ENCODE results near the gene HOMEZ. TPM values are rescaled to one million over a fixed set of nuclear protein-coding genes. Genes with fewer than 3 reads are reported as not detected.

Gene HOMEZ
- total and polyA plus RNA-seq, 2 of the 8 experiments (the other 6 are each of a cell fraction or from before 2014, with no cell fraction given): 9.1 to 15.9 TPM

DNA sequence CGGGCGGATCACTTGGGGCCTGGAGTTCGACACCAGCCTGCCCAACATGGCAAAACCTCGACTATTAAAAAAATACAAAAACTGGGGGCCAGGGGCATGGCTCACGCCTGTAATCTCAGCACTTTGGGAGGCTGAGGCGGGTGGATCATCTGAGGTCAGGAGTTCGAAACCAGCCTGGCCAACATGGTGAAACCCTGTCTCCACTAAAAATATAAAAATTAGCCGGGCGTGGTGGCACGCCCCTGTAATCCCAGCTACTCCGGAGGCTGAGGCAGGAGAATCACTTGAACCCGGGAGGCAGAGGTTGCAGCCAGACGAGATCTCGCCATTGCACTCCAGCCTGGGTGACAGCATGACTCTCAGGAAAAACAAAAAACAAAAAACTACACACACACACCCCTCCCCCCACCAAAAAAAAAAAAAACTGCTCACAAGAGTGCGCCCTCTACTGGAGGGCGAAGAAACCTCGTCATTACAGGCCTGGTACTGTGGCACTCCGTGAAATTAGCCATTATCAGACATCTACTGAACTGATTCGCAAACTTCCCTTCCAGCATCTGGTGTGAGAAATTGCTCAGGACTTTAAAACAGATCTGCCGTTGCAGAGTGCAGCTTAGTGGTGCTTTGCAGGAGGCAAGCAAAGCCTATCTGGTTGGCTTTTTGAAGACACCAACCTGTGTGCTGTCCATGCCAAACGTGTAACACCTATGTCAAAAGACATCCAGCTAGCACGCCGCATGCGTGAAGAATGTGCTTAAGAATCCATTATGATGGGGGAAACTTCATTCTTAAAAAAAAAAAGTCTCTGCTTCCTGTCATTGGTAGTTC lies 9.0 kb upstream of the HOMEZ start:
- H3K18ac ChIP-seq (ENCODE audit: extremely low read depth, low read length): no peak overlapping the region
- no peak overlapping the region for H2BK12ac ChIP-seq (ENCODE audit: low read depth, low read length)
- H4K5ac ChIP-seq (ENCODE audit: insufficient read length, low read depth, low read length): no peak overlapping the region
- CTCF ChIA-PET (ENCODE audit: partially characterized antibody): interaction anchor here (0.6 to 7.2 kb wide), 40 partner anchors 8 to 267 kb away, joined by 3 to 42 read pairs (median 4); partner anchors contain the start of genes ACIN1, BCL2L2, C14orf119 and CMTM5
- H3K36me3 ChIP-seq (ENCODE audit: control insufficient read depth in 2 of 4, insufficient read depth in 4 of 4, low read length in 3 of 4): no peaks in the 10 kb centered on the region
- no peak overlapping the region for H3K56ac ChIP-seq (replicated peaks; ENCODE audit: insufficient read length, low read depth, low read length)
- H3K27me3 ChIP-seq (replicated peaks in 1 of 4; ENCODE audit: control insufficient read depth in 3 of 4, extremely low read depth in 1 of 4, insufficient read depth in 3 of 4, low read length in 3 of 4): peaks cover 42 to 80% (median 73%) of the 10 kb centered on the region in 4 experiments
- no peaks in the 10 kb centered on the region for H3K23me2 ChIP-seq (ENCODE audit: low read depth, low read length)
- no peak overlapping the region for H2BK120ac ChIP-seq (replicated peaks; ENCODE audit: low read depth, low read length)
- FAIRE-seq (no peak), DNase-seq (ENCODE audit: low read depth in 1 of 2, low spot score in 2 of 2) (peak in 1 of 2 experiments; percentile 56)
- H3K4ac ChIP-seq (replicated peaks; ENCODE audit: insufficient read length, low read depth, low read length): no peak overlapping the region
- H3K79me1 ChIP-seq (ENCODE audit: low read depth, low read length): no peaks in the 10 kb centered on the region
- 38% methylated on average over 21 of the region's 24 CpGs; no CpG with 5 or more reads in 1 of the 2 experiments for WGBS, 2 experiments (ENCODE audit: extremely low coverage in 1 of 2, insufficient coverage in 1 of 2, insufficient read length in 1 of 2, insufficient replicate concordance in 2 of 2, low coverage in 1 of 2, low lambda C conversion rate in 2 of 2, missing lambda C conversion rate in 1 of 2)
- no peak overlapping the region for H3K4me3 ChIP-seq (ENCODE audit: extremely low read depth in 1 of 4, insufficient read depth in 2 of 4, low read depth in 3 of 4, low read length in 4 of 4)
- no peaks in the 10 kb centered on the region for H3K79me2 ChIP-seq (ENCODE audit: control insufficient read depth in 1 of 2, insufficient read depth in 2 of 2, low read length in 2 of 2)
- H3K4me2 ChIP-seq (ENCODE audit: insufficient read depth in 1 of 2, low read depth in 2 of 2, low read length in 2 of 2): no peak overlapping the region
- H2AFZ ChIP-seq (ENCODE audit: low read length): no peak overlapping the region
- no peak overlapping the region for H4K91ac ChIP-seq (replicated peaks; ENCODE audit: insufficient read length, low read length)
- H3K14ac ChIP-seq (ENCODE audit: insufficient read length): no peak overlapping the region
- no peaks in the 10 kb centered on the region for H3K9me3 ChIP-seq (ENCODE audit: insufficient read depth in 2 of 2, low read depth in 1 of 2, low read length in 1 of 2)
- POLR2A ChIA-PET (ENCODE audit: partially characterized antibody): interaction anchor here (0.9 to 1.2 kb wide), 3 partner anchors 12 to 27 kb away, joined by 3 to 4 read pairs (median 3); partner anchors contain the start of genes BCL2L2 and PABPN1
- H3K27ac ChIP-seq (ENCODE audit: low read depth, low read length): no peak overlapping the region
- no peak overlapping the region for H4K8ac ChIP-seq (ENCODE audit: extremely low read depth, insufficient read depth, low read length)
- H3K4me1 ChIP-seq (replicated peaks in 1 of 4; ENCODE audit: control insufficient read depth in 3 of 4, insufficient read depth in 4 of 4, low read length in 3 of 4): no peaks in the 10 kb centered on the region; a peak in 3 of 7 replicates
- H3K23ac ChIP-seq (ENCODE audit: insufficient read length): no peak overlapping the region
- H3K9ac ChIP-seq (replicated peaks in 1 of 4; ENCODE audit: extremely low read depth in 1 of 4, low read depth in 3 of 4, low read length in 3 of 4): no peak overlapping the region
- no peak overlapping the region for H2AK5ac ChIP-seq (ENCODE audit: low read depth, low read length)
- H2BK5ac ChIP-seq (ENCODE audit: low read depth, low read length): no peak overlapping the region
- peaks cover 5 to 8% of the 10 kb centered on the region in 2 experiments for H4K20me1 ChIP-seq (replicated peaks in 1 of 2; ENCODE audit: control insufficient read depth in 1 of 2, insufficient read depth in 2 of 2, low read length in 2 of 2)
- H2BK20ac ChIP-seq (ENCODE audit: low read length): no peak overlapping the region
- H2BK15ac ChIP-seq (ENCODE audit: low read length): no peak overlapping the region
- TF ChIP-seq GTF2F1 (IDR thresholded peaks at IDR 0.05; ENCODE audit: borderline replicate concordance, low read depth, low read length) (no peak), JUN (IDR thresholded peaks at IDR 0.05; ENCODE audit: low read depth, low read length) (no peak), EP300 (IDR thresholded peaks at IDR 0.05; ENCODE audit: borderline replicate concordance in 1 of 2, low read depth in 2 of 2, low read length in 2 of 2) (0 out of 3 replicates have a peak, but pooled peaks of 1 of the 2 experiments have one; percentile 12), SUZ12 (IDR thresholded peaks at IDR 0.05; ENCODE audit: low read length) (no peak), SP4 (IDR thresholded peaks at IDR 0.05; ENCODE audit: low read length) (no peak), MAFK (IDR thresholded peaks at IDR 0.05; ENCODE audit: low read depth, low read length) (no peak), RFX5 (IDR thresholded peaks at IDR 0.05; ENCODE audit: borderline replicate concordance, low read depth, low read length) (no peak), CBX8 (IDR thresholded peaks at IDR 0.05; ENCODE audit: borderline replicate concordance, low read depth, low read length) (no peak), CEBPB (IDR thresholded peaks at IDR 0.05; ENCODE audit: low read depth, low read length) (no peak)

Data from H1 (cell line).